ENCODE measurements around the gene TAF11L14.

DNA sequence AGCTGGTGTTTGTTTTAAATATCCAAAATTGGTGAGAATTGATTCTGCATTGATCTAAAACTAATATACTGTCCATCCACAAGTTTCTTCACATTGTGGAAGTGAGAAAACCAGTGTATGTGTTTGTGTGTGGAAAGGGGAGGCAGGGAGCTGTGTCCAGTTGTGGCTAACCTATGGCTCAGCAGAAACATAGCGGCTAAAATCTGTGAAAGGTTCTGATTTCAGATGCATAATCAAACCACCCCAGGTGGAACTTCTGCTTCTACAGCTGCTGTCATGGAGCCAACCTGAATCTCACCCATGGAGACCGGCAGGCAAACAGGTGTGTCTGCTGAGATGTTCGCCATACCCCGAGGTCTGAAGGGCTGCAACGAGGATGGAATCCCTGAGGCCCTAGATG is at the start of gene TAF11L14:
- TF ChIP-seq SETDB1 (IDR thresholded peaks at IDR 0.05; ENCODE audit: low read length) (no peak), JUND (IDR thresholded peaks at IDR 0.05; ENCODE audit: borderline replicate concordance, low read depth, low read length) (no peak), JUND (tag; IDR thresholded peaks at IDR 0.05; ENCODE audit: borderline replicate concordance, low read depth, low read length) (no peak), MCM2 (IDR thresholded peaks at IDR 0.05; ENCODE audit: low read depth) (no peak), NELFE (IDR thresholded peaks at IDR 0.05; ENCODE audit: insufficient read depth, insufficient read length) (no peak), SPI1 (IDR thresholded peaks at IDR 0.05; ENCODE audit: borderline replicate concordance, low read depth, low read length) (no peak), BHLHE40 (IDR thresholded peaks at IDR 0.05; ENCODE audit: low read length) (no peak), ZNF274 (IDR thresholded peaks at IDR 0.05; ENCODE audit: borderline replicate concordance, low read depth, low read length) (no peak), XRCC5 (IDR thresholded peaks at IDR 0.05; ENCODE audit: low read depth, low read length) (no peak), NFATC3 (IDR thresholded peaks at IDR 0.05) (no peak), MAFG (tag; conservative IDR thresholded peaks at IDR 0.05) (no peak), ZNF133 (CRISPR knock-in tag; IDR thresholded peaks at IDR 0.05) (no peak), PHTF2 (CRISPR knock-in tag; IDR thresholded peaks at IDR 0.05) (no peak)
- TF ChIP-seq, protein P1, sequence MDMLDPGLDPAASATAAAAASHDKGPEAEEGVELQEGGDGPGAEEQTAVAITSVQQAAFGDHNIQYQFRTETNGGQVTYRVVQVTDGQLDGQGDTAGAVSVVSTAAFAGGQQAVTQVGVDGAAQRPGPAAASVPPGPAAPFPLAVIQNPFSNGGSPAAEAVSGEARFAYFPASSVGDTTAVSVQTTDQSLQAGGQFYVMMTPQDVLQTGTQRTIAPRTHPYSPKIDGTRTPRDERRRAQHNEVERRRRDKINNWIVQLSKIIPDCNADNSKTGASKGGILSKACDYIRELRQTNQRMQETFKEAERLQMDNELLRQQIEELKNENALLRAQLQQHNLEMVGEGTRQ (CRISPR knock-in tag; IDR thresholded peaks at IDR 0.05): no peak

Measured in K562 (cell line).